ENCODE results near the gene MCU. TPM values are rescaled to one million over a fixed set of nuclear protein-coding genes. Genes with fewer than 3 reads are reported as not detected.

The MCU gene
- polyA plus RNA-seq, 1 of the 3 experiments (the other 2 are of a cell fraction): 20.6 TPM

DNA sequence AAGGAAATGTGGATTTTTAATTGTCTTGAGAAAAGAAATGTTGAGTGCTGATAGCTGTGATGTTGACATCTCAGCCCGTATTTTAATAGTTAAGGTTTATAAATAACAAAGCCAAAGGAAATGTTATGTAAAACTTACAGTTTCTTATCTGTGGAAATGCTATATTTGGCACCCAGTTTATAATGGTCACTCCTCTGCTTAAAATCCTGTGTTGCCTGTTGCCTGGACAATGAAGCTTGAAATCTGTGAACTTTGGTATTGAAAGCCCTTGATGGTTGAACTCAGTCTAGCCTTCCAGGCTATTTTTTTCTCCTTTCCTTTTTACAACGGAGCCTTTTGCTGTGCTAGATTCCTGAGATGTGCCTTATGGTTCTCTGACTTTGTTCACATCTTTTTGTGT lies 46.5 kb downstream of the MCU start:
- ChIA-PET POLR2A (no interaction called here), CTCF (interaction anchor here (0.7 to 1.0 kb wide), 2 partner anchors 13 to 96 kb away, joined by 3 to 4 read pairs; no protein-coding TSS in a partner anchor)
- Histone ChIP-seq H2AFZ (ENCODE audit: low read depth) (no peak overlapping the region), H3K4me3 (ENCODE audit: low read depth in 2 of 2, low read length in 1 of 2) (no peak overlapping the region), H4K20me1 (ENCODE audit: insufficient read depth) (no peaks in the 10 kb centered on the region), H3K27ac (ENCODE audit: low read depth in 2 of 2, low read length in 1 of 2) (no peak overlapping the region), H3K4me2 (no peak overlapping the region), H3K27me3 (ENCODE audit: insufficient read depth) (no peaks in the 10 kb centered on the region), H3K9me2 (no peaks in the 10 kb centered on the region), H3F3A (replicated peaks; ENCODE audit: insufficient read depth) (no peaks in the 10 kb centered on the region), H3K36me3 (replicated peaks in 1 of 2; ENCODE audit: control insufficient read depth in 1 of 2, insufficient read depth in 2 of 2, low read length in 1 of 2) (no peaks in the 10 kb centered on the region), H3K4me1 (ENCODE audit: control insufficient read depth in 1 of 2, insufficient read depth in 2 of 2, low read depth in 1 of 2, low read length in 1 of 2) (no peaks in the 10 kb centered on the region), H3K9ac (no peak overlapping the region), H3K9me3 (no peaks in the 10 kb centered on the region), H3K79me2 (ENCODE audit: insufficient read depth) (peaks cover 60% of the 10 kb centered on the region)
- no peak for TF ChIP-seq GATA2 (CRISPR knock-in tag; IDR thresholded peaks at IDR 0.05)
- no peak for TF ChIP-seq MEF2A (IDR thresholded peaks at IDR 0.05; ENCODE audit: borderline replicate concordance, low read depth)
- TF ChIP-seq TEAD4 (IDR thresholded peaks at IDR 0.05; ENCODE audit: borderline replicate concordance, insufficient read depth): no peak
- no peak for TF ChIP-seq NFIC (IDR thresholded peaks at IDR 0.05; ENCODE audit: borderline replicate concordance)
- no peak for TF ChIP-seq CHD2 (IDR thresholded peaks at IDR 0.05; ENCODE audit: low read length, partially characterized antibody)
- TF ChIP-seq, protein P1, sequence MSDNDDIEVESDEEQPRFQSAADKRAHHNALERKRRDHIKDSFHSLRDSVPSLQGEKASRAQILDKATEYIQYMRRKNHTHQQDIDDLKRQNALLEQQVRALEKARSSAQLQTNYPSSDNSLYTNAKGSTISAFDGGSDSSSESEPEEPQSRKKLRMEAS (IDR thresholded peaks at IDR 0.05; ENCODE audit: low read depth): no peak
- TF ChIP-seq, protein P2, sequence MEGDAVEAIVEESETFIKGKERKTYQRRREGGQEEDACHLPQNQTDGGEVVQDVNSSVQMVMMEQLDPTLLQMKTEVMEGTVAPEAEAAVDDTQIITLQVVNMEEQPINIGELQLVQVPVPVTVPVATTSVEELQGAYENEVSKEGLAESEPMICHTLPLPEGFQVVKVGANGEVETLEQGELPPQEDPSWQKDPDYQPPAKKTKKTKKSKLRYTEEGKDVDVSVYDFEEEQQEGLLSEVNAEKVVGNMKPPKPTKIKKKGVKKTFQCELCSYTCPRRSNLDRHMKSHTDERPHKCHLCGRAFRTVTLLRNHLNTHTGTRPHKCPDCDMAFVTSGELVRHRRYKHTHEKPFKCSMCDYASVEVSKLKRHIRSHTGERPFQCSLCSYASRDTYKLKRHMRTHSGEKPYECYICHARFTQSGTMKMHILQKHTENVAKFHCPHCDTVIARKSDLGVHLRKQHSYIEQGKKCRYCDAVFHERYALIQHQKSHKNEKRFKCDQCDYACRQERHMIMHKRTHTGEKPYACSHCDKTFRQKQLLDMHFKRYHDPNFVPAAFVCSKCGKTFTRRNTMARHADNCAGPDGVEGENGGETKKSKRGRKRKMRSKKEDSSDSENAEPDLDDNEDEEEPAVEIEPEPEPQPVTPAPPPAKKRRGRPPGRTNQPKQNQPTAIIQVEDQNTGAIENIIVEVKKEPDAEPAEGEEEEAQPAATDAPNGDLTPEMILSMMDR (IDR thresholded peaks at IDR 0.05): no peak
- TF ChIP-seq EP300 (IDR thresholded peaks at IDR 0.05; ENCODE audit: borderline replicate concordance in 1 of 2, low read depth in 1 of 2, low read length in 1 of 2): no peak
- no peak for TF ChIP-seq TCF12 (IDR thresholded peaks at IDR 0.05)
- TF ChIP-seq SIN3A (IDR thresholded peaks at IDR 0.05; ENCODE audit: borderline replicate concordance, low read depth, low read length): no peak
- TF ChIP-seq EZH2phosphoT487 (IDR thresholded peaks at IDR 0.05; ENCODE audit: borderline replicate concordance, low read depth): no peak
- TF ChIP-seq RFX5 (IDR thresholded peaks at IDR 0.05; ENCODE audit: low read length): no peak
- TF ChIP-seq GABPA (IDR thresholded peaks at IDR 0.05; ENCODE audit: low read depth): no peak
- WGBS (ENCODE audit: low lambda C conversion rate): 83% methylated on average over 2 of the region's 2 CpGs
- no peak for DNase-seq

DNA sequence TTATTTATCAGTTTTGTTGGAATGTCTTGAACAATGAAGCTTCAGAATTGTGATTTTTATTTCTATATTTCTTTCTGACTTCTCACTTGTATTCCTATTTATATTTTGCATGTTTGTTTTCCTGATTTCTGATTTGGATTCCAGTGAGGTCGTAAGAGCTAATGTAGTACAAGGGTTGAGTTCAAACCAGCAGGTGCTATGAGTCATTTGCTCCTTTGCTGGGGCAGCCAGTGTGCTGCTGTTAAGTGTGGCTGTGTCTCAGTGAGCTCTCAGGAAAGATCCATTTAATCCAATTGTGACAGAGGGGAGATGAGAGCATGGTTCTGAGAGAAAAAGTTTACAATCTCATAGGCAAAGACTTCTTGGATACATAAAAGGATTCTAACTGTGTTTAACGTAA lies 48.6 kb downstream of the MCU start:
- Histone ChIP-seq H3K9me2 (no peaks in the 10 kb centered on the region), H3F3A (replicated peaks; ENCODE audit: insufficient read depth) (no peaks in the 10 kb centered on the region), H3K27me3 (ENCODE audit: insufficient read depth) (no peaks in the 10 kb centered on the region), H3K79me2 (ENCODE audit: insufficient read depth) (peaks cover 54% of the 10 kb centered on the region), H3K4me3 (ENCODE audit: low read depth in 2 of 2, low read length in 1 of 2) (no peak overlapping the region), H2AFZ (ENCODE audit: low read depth) (no peak overlapping the region), H3K4me1 (ENCODE audit: control insufficient read depth in 1 of 2, insufficient read depth in 2 of 2, low read depth in 1 of 2, low read length in 1 of 2) (no peaks in the 10 kb centered on the region; a peak in 1 of 4 replicates), H3K36me3 (replicated peaks in 1 of 2; ENCODE audit: control insufficient read depth in 1 of 2, insufficient read depth in 2 of 2, low read length in 1 of 2) (no peaks in the 10 kb centered on the region), H3K9me3 (no peaks in the 10 kb centered on the region), H3K27ac (ENCODE audit: low read depth in 2 of 2, low read length in 1 of 2) (no peak overlapping the region), H3K9ac (no peak overlapping the region), H3K4me2 (no peak overlapping the region), H4K20me1 (ENCODE audit: insufficient read depth) (no peaks in the 10 kb centered on the region)
- no peak for DNase-seq
- POLR2A ChIA-PET: no interaction called here
- WGBS (ENCODE audit: low lambda C conversion rate): 64% methylated on average over 2 of the region's 2 CpGs
- TF ChIP-seq, protein P3, sequence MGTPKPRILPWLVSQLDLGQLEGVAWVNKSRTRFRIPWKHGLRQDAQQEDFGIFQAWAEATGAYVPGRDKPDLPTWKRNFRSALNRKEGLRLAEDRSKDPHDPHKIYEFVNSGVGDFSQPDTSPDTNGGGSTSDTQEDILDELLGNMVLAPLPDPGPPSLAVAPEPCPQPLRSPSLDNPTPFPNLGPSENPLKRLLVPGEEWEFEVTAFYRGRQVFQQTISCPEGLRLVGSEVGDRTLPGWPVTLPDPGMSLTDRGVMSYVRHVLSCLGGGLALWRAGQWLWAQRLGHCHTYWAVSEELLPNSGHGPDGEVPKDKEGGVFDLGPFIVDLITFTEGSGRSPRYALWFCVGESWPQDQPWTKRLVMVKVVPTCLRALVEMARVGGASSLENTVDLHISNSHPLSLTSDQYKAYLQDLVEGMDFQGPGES (IDR thresholded peaks at IDR 0.05; ENCODE audit: low read depth, low read length): no peak
- TF ChIP-seq, protein P4, sequence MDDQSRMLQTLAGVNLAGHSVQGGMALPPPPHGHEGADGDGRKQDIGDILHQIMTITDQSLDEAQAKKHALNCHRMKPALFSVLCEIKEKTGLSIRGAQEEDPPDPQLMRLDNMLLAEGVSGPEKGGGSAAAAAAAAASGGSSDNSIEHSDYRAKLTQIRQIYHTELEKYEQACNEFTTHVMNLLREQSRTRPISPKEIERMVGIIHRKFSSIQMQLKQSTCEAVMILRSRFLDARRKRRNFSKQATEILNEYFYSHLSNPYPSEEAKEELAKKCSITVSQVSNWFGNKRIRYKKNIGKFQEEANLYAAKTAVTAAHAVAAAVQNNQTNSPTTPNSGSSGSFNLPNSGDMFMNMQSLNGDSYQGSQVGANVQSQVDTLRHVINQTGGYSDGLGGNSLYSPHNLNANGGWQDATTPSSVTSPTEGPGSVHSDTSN (IDR thresholded peaks at IDR 0.05): no peak
- TF ChIP-seq FOXJ3 (CRISPR knock-in tag; IDR thresholded peaks at IDR 0.05): no peak
- TF ChIP-seq RFX5 (IDR thresholded peaks at IDR 0.05; ENCODE audit: low read length): no peak
- no peak for TF ChIP-seq RAD21 (IDR thresholded peaks at IDR 0.05; ENCODE audit: low read length)
- peak; percentile 57; the same call in 1 of the 2 replicates for TF ChIP-seq FOSL2 (IDR thresholded peaks at IDR 0.05; ENCODE audit: borderline replicate concordance, low read depth)
- peak; percentile 21; the same call in 1 of the 2 replicates for TF ChIP-seq JUND (IDR thresholded peaks at IDR 0.05)
- TF ChIP-seq FOXM1 (IDR thresholded peaks at IDR 0.05; ENCODE audit: low read depth): no peak
- CTCF ChIA-PET: no interaction called here

Data from SK-N-SH (cell line).